BE2C (cell line): ENCODE data around the gene POMC.

ENCODE experiments used
- DNase-seq: peaks from one replicate; pipeline ENCODE4 v3.0.0-alpha.2; 2020
- H3K27me3 ChIP-seq: fragments of 250-450 bp; sonication (Bioruptor Pico); 2 replicates; pipeline ENCODE4 v1.5.1; 2020; ENCODE audit warnings: mild to moderate bottlenecking
- H3K36me3 ChIP-seq: fragments of 250-450 bp; sonication (Bioruptor Pico); 2 replicates; pipeline ENCODE4 v1.5.1; 2020; ENCODE audit warnings: mild to moderate bottlenecking
- H3K4me1 ChIP-seq: fragments of 250-450 bp; sonication (Bioruptor Pico); 2 replicates; pipeline ENCODE4 v1.5.1; 2020
- H3K4me3 ChIP-seq: 2 replicates; pipeline ENCODE4 v1.5.1; 2011; ENCODE audit warnings: low read depth, low read length
- H3K9me3 ChIP-seq: fragments of 250-450 bp; sonication (Bioruptor Pico); 2 replicates; pipeline ENCODE4 v1.5.1; 2020
- CTCF ChIP-seq: IDR thresholded peaks from 2 replicates; pipeline ENCODE4 v1.5.1; 2012; ENCODE audit warnings: mild to moderate bottlenecking, low read depth, low read length

The POMC gene

GRCh38 chr2:25184254-25184653 is 15.9 kb upstream of the POMC start:
- no peaks in the 10 kb centered on the region for H3K9me3 ChIP-seq
- H3K4me1 ChIP-seq, result no peaks in the 10 kb centered on the region
- no peak for DNase-seq
- no peaks in the 10 kb centered on the region for H3K36me3 ChIP-seq
- no peak overlapping the region for H3K4me3 ChIP-seq
- no peaks in the 10 kb centered on the region for H3K27me3 ChIP-seq
- no peak for TF ChIP-seq CTCF

DNA sequence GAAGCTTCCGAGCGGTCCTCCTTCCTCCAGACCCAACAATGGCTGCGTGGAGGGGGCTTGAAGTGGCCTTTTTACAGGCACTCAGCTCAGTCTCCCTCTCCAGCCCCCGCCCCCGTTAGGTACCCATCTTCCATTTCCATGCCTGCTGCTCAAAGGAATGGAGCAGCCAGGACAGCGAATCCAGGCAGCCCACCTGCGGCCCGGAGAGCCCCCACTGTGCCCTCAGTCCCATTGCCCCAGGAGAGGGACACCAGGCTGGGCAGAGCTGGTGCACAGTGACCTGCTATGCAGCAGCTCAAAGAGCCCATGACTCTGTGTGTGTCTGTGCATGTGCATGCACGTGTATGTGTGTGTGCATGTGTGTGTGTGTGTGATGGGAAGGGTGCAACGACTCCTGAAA is 10.6 kb upstream of the POMC start:
- Histone ChIP-seq H3K9me3 (no peaks in the 10 kb centered on the region), H3K4me3 (no peak overlapping the region), H3K4me1 (no peaks in the 10 kb centered on the region), H3K36me3 (no peaks in the 10 kb centered on the region), H3K27me3 (no peaks in the 10 kb centered on the region)
- no peak for TF ChIP-seq CTCF
- no peak for DNase-seq

DNA sequence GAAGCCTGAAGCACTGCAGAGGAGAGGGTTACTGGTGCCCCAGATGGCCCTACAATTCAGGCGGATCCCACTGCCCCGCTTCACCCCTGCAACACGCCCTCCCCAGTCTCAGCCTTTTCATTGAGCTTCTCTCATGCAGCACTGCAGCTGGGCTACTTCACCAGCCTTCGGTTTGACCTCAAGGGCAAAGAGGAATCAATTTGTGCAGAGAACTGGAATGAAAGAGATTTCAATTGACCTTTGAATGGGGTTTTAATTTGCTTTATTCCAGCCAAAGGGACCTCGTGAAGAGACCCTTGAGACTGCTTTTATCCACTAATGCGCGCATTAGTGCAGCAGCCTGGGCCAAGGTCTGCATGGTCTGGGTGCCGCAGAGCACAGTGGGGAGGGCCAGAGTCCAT is 8.8 kb upstream of the POMC start:
- H3K4me1 ChIP-seq, result no peaks in the 10 kb centered on the region
- DNase-seq, result no peak
- no peaks in the 10 kb centered on the region for H3K9me3 ChIP-seq
- no peaks in the 10 kb centered on the region for H3K36me3 ChIP-seq
- H3K27me3 ChIP-seq, result no peaks in the 10 kb centered on the region
- H3K4me3 ChIP-seq, result no peak overlapping the region
- no peak for TF ChIP-seq CTCF

DNA sequence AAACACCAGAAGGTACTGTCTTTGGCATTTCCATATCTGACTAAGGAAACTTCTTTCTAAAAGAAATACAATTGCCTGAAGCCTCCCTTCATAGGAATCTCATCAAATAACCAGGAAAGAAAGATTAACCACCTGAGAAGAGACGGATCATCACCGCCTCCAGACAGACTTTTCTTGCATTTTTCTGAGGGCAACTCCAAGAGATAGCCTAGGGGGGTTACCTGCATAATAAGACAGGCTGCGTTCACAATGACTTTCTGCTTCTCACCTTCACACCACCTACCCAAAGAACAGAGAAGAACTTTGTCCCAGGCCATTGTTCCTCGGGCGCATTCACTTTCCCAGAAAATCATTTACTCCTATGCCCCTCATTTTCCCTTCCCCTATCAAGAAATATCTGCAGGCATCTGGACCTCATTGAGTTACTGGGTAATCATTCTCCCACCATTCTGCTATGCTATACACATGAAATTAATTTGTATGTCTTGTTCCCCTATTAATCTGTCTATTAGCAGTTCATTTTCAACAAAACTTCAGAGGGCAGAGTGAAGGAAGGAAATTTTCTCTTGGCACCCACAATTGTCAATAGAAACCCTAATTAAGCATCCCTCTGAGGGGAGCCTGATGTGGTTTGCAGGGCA is 8.3 kb upstream of the POMC start:
- TF ChIP-seq CTCF, result no peak
- H3K27me3 ChIP-seq, result no peaks in the 10 kb centered on the region
- H3K9me3 ChIP-seq, result no peaks in the 10 kb centered on the region
- H3K4me1 ChIP-seq, result no peaks in the 10 kb centered on the region
- H3K36me3 ChIP-seq, result no peaks in the 10 kb centered on the region
- DNase-seq, result no peak
- H3K4me3 ChIP-seq, result no peak overlapping the region

DNA sequence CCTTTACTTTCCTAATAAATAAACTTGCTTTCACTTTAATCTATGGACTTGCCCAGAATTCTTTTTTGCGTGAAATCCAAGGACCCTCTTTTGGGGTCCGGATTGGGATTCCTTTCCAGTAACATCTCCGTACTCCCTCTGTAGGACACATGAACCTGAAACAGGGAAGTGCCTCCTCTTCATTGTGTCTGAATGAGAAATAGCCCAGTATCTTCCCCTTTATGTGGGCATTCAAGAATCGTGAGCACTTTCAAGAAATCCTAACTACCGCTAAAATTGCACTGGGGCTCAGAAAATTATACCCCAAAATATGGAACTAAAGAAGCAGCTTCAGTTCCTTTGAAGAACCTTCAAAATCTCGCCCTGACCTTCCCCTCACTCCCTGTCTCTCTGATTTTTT is 7.8 kb upstream of the POMC start:
- Histone ChIP-seq H3K36me3 (no peaks in the 10 kb centered on the region), H3K4me1 (no peaks in the 10 kb centered on the region), H3K27me3 (no peaks in the 10 kb centered on the region), H3K9me3 (no peaks in the 10 kb centered on the region), H3K4me3 (no peak overlapping the region)
- no peak for TF ChIP-seq CTCF
- no peak for DNase-seq

DNA sequence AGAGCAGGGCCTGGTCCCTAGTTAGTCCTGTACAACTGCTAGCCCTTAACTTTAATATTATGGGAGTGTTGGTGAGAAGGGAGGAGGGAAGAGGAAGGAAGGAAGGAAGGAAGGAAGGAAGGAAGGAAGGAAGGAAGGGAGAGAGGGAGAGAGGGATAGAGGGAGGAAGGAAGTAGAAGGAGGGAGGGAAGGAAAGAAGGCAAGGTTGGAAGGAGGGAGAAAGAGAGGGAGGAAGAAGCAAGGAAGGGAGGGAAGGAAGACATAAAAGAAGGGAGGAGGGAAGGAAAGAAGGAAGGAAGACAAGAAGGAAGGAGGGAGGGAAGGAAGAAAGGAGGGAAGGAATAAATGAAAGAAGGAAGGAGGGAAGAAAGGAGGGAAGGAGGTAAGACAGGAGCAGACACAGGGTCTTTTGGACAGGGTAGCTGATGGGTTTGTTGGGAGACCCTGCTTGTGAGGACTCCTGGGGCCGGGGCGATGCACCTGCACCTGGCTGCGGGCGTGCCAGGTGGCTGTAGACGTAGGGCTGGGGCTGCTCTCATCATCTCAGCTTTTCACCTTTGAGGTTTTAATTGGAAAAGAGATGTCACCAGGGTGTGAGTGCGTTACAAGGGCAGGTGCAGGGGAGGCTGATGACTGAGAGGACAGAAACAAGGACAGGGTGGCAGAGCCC is 5.9 kb upstream of the POMC start:
- DNase-seq, result no peak
- TF ChIP-seq CTCF, result no peak
- Histone ChIP-seq H3K27me3 (peaks cover 7% of the 10 kb centered on the region), H3K4me1 (no peaks in the 10 kb centered on the region), H3K36me3 (no peaks in the 10 kb centered on the region), H3K9me3 (no peaks in the 10 kb centered on the region), H3K4me3 (no peak overlapping the region)
